ENCODE measurements around the gene MS4A18.

Gene MS4A18

DNA sequence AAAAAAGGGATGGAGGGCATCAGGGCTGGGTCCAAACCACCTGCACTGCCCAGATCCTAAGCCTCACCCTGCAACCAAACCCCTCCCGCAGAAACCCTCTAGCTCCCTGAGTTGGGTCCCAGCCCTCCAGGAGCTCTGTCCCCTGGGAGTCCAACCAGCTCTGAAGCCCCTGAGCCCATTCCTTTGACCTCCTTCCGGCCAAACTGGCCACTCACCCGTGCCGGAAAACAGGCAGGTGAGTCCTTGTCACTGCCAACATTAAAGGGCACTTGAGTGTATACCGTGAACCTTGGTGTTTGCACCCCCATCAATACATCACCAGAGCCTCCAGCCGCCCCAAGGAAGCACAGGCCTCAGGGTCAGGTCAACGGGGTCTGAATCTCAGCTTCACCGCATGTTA lies 43.7 kb downstream of the MS4A18 start:
- DNase-seq, result no peak

- DNase-seq, result no peak
These were observed 44.8 kb downstream of the MS4A18 start for GRCh38 chr11:60769273-60769672.

DNA sequence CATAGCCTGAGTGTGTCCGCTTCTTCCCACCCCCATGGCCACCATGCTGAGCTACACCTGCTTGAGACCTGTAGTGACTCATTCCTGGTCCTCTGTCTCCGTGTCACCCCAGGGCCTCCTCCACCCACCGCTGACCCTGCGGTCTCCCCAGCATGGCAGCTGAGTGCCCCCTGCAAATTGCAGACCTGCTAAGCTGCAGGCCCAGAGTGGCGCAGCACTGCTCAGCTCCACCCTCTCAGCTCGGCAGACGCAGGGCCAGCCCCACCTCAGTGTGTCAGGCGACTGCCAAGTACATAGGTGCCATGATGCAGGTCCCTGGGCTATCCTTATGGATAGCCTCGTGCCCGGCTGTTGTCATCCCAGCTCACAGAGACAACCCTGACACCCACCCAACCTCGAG lies 45.3 kb downstream of the MS4A18 start:
- no peak for DNase-seq

DNA sequence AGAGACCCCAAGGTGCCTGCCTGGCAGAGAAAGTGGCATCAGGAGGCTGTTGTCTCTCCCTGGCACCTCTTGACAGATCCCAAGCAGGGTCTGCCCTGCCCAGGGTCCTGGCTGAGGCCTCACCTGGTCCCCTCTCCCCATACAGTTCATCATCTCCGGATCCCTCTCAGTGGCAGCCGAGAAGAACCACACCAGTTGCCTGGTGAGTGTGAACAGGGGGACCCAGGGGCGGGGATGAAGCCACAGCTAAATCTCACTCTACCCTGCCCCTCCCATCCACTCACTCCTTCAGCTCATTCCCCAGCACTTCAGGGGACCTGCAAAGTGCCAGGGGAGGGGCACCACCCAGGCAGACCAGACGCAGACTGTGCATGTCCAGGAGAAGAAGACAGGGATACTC lies 46.6 kb downstream of the MS4A18 start:
- DNase-seq, result no peak

DNA sequence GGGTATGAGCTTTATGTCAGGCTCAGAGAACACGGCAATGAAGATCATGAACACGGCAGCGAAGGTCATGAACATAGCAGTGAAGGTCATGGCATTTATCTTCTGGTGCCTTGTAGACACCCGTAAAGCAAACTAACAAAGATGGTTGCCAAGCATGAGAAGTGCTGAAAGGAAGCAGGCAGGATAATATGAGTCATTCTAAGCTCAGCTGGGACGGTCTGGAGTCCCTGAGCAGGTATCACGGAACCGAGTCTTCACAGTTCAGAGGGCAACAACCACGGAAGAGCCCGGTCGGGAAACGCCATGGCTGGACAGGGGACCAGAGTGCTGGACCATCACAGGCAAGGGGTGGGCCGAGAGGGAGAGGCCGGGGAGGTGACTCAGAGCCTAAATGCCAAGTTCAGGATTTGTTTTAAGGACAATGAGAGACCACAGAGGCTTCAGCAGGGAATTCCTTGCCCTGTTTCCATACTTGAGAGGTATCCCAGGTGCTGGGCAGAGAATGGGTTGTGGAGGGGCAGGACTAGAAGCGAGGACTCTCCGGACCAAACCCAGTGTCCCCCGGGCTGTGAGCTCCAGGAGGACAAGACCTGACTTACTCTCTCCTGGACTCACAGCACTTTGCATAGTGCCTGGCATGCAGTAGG lies 47.5 kb downstream of the MS4A18 start:
- no peak for DNase-seq

- DNase-seq, result no peak
These were observed 48.1 kb downstream of the MS4A18 start for GRCh38 chr11:60772666-60773065.

- no peak for DNase-seq
These were observed 50.2 kb downstream of the MS4A18 start for GRCh38 chr11:60774726-60775125.

DNA sequence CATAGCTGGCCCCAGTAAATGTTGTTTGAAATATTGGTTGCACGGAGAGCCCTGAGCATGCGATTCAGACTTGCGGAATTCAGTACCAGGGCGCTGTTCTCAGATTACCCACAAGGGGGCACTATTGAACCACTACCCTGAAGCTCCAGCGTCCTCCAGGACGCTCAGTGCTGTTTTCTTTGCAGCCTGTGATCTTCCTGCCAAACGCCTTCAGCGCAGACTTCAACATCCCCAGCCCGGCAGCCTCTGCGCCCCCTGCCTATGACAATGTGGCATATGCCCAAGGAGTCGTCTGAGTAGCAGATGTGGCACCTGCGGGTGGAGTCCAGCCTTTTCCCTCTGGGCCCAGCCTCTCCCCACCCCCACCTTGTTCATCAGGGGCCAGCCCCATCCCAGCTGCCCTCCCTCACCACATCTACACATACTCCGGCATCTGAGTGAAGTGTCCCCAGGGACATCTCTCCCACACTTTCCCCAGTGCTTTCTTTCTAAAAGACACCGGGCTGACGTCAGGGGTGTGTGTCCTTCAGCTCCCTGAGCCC lies 51.0 kb downstream of the MS4A18 start:
- peak; percentile 68 to 82 for DNase-seq

DNA sequence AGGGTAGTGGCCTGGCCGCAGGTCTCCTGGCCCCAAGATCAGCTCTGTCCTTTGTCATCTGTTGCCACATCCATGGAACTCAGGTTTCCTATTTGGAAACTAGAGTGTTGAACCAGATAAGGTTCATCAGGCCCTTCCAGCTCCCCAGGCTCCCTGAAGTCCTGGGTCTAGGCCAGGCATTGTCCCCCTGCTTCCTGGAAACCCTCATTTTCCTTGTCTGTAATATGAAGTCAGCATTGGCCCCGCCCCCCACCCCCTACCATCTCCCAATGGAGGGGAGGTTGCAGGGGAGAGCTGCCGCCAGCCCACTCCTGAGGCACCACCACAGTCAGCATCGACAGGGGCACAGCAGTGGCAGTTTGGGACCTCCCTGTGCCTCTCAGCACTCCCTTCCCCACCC lies 51.6 kb downstream of the MS4A18 start:
- no peak for DNase-seq

- DNase-seq, result no peak
These were observed 52.6 kb downstream of the MS4A18 start for GRCh38 chr11:60777106-60777505.

DNA sequence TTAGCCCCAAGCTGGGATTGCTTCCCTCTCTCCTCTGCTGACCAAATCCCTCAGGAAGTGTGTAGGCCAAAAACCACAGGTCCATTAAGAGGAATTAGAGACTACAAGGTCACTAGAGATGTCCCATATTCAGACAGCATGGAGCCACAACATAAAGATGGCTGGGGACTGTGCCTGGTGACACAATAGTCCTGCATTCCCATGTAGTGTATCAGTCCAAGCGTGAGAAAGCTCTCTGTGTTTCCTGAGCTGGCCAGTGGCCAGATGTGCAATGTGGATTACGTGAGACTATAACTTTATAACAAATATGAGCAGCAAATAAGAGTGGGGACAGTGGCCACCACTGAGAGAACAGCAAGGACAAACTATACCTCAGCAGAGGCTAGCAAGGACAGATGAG lies 53.1 kb downstream of the MS4A18 start:
- no peak for DNase-seq

DNA sequence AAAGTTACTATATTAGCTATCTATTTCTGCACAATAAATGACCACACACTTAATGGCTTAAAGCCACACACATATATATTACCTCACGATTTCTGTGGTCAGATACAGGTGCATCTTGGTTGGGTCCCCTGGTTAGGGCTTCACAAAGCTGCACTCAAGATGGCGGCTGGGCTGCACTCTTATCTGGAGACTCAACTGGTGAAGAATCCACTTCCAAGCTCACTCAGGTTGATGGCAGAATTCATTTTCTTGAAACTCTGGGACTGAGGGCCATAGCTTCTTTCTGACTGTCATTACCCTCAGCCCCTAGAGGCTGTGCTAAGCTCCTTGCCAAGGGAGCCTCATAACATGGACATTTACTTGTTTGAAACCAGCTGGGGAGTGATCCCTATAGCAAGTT lies 55.5 kb downstream of the MS4A18 start:
- no peak for DNase-seq

GRCh38 chr11:60780774-60781173 lies 56.3 kb downstream of the MS4A18 start:
- no peak for DNase-seq

DNA sequence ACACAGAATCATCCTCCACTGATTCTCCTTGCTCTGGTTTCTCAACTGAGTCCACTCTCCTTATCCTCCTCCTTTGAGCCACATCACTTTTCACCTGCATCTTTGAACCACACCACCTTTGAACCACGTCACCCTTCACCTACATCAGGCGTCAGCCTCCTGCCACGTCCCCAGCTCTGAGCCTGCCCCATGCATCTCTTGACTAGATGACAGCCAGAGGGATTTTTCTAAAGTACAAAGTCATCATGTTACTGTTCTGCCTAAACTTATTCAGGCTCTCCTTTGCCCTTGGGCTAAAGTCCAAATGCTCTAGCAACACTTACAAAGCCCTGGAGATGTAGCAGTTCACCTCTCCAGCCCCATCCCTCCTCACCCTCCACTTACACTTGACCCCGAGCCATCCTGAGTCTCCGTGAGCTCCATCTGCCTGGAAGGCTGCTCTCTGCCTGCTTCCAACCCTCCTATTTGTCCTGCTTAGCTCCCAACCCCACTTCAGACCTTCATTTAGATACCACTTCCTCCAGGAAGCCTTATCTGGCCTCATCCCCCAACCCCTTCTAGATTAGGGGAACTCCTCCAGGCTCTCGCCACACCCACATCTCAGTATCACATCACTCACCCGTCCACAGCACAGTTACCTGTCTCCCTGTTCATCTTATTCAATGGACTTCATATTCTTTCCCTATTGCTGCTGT lies 56.9 kb downstream of the MS4A18 start:
- no peak for DNase-seq

- DNase-seq, result no peak
These were observed 57.4 kb downstream of the MS4A18 start for GRCh38 chr11:60781981-60782316.

GRCh38 chr11:60782393-60783140 lies 58.0 kb downstream of the MS4A18 start:
- DNase-seq, result no peak

GRCh38 chr11:60783141-60783484 lies 58.6 kb downstream of the MS4A18 start:
- no peak for DNase-seq

DNA sequence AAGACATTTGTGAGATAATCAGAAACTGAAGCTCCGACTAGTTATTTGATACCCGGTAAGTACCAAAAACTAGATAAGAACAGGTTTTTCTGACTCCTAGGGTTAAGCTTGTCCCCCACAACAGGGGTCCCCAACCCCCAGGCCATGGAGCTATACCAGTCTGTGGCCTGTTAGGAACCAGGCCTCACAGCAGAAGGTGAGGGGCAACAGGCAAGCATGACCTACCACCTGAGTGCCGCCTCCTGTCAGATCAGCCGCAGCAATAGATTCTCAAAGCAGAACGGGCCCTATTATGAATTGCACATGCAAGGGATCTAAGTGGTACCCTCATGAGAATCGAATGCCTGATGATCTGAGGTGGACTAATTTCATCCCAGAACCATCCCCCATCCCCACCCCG lies 59.4 kb downstream of the MS4A18 start:
- DNase-seq, result no peak

DNA sequence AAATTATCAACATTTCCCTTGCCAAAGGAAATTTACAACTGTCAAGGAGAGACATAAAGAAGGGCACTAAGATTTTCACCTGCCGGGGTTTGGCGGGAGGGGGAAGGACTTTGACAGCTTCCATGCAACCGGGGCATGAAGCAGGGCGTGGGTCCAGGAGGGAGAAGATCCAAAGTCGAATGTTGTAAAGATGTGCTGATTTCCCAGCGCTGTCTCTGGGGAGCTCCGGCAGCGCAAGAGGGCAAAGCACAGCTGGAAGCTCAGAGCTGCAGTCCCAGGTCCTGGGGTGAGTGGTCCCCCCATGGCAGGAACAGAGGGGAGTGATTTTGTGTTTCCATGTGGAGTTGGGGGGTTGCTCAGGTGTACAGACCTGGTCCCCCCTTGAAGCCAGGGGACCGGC lies 60.6 kb downstream of the MS4A18 start, which contains the start of gene MS4A10:
Gene MS4A10, plus strand, starts transcription at position 198 of the 400 bp plus-strand sequence. CDS start 5,003 bp downstream, outside the sequence.
- no peak for DNase-seq

DNA sequence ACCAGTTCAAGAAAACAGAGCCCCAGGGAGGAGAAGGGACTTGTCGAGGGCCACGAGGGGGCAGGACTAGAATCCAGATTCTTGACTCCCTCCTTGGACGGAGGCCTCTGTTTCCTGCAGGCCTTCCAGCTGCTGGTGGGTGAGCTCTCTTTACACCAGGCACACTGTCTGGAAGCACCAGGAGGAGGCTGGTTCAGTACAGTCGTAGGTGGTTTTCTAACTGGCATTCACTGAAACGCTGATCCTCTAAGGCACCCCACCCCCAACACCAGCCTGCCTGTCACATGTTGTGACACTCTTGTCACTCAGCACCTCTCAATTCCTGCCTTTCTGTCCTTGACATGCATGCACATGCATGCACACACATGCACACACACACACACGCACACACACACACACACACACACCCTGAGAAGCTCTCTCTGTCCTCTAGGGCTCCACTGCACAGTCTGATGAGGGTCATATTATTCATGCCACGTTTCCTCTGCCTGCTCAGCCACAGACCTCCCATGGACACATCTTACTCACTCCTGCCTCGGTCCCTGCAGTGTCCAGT lies 61.4 kb downstream of the MS4A18 start:
- no peak for DNase-seq

- no peak for DNase-seq
These were observed 62.5 kb downstream of the MS4A18 start for GRCh38 chr11:60786811-60787567.

GRCh38 chr11:60788401-60789125 lies 64.0 kb downstream of the MS4A18 start:
- DNase-seq, result no peak

Data from activated CD4-positive, alpha-beta T cell treated with anti-CD3 and anti-CD28 coated beads for 4 hours (primary cell).